Kasumi-1 (cell line): ENCODE data around the gene TMEM92.

Experiments
- DNase-seq, 2 experiments: peaks; one replicate each; lab custom pipeline; 2025; lab: John Stamatoyannopoulos, UW

Gene TMEM92

GRCh38 chr17:50328363-50329325, 54.4 kb downstream of the TMEM92 start:
- no peak for DNase-seq

- no peak for DNase-seq
Measured at GRCh38 chr17:50329716-50330115, 55.5 kb downstream of the TMEM92 start.

GRCh38 chr17:50330151-50330775, 56.0 kb downstream of the TMEM92 start:
- no peak for DNase-seq
